IMR-90 (cell line): ENCODE measurements around the gene HSPA1A. TPM values are rescaled to one million over a fixed set of nuclear protein-coding genes. Genes with fewer than 3 reads are reported as not detected.

Experiments
- ATAC-seq: fragments of 200-7000 bp; cut with Tn5 transposase; 2 replicates; pipeline ENCODE4 v1.9.1; 2020; ENCODE audit warnings: low read depth, mild to moderate bottlenecking, moderate library complexity
- BruUV-seq: library from RNA; stranded (reverse); fragments of 400-500 nt; replicated peaks from 2 replicates; lab custom pipeline; 2021; lab: Mats Ljungman, UMichigan
- CTCF ChIA-PET: fragments of 300-600 bp; formaldehyde crosslinking; extraction: SDS; loops from one replicate; lab custom pipeline; 2021; ENCODE audit warnings: antibody characterized with exemption; lab: Yijun Ruan, JAX
- POLR2A ChIA-PET: fragments of 300-600 bp; sonication (Branson Sonifier 250); formaldehyde crosslinking; loops from one replicate; lab custom pipeline; 2022; ENCODE audit warnings: antibody characterized with exemption; ENCODE audit not compliant: unreplicated experiment; lab: Charles Lee
- DNase-seq: peaks from one replicate; pipeline ENCODE4 v3.0.0; 2013
- H2AFZ ChIP-seq: replicated peaks from 2 replicates; pipeline ENCODE3; 2013; ENCODE audit warnings: low read length, mild to moderate bottlenecking; ENCODE audit not compliant: poor library complexity
- H2AK5ac ChIP-seq: 2 replicates; pipeline ENCODE4 v1.6.1; 2013; ENCODE audit warnings: low read depth, low read length, inconsistent platforms
- H2AK9ac ChIP-seq: replicated peaks from 2 replicates; pipeline ENCODE3; 2013; ENCODE audit warnings: mild to moderate bottlenecking, low read depth, low read length, moderate library complexity; ENCODE audit not compliant: poor library complexity
- H2BK120ac ChIP-seq: 2 replicates; pipeline ENCODE4 v1.6.1; 2013; ENCODE audit warnings: low read depth, low read length, inconsistent platforms
- H2BK15ac ChIP-seq: 3 replicates; pipeline ENCODE4 v1.6.1; 2013; ENCODE audit warnings: low read depth, low read length, inconsistent platforms
- H2BK20ac ChIP-seq: 2 replicates; pipeline ENCODE4 v1.6.1; 2013; ENCODE audit warnings: low read depth, mild to moderate bottlenecking, inconsistent platforms, low read length, moderate library complexity
- H2BK5ac ChIP-seq: 2 replicates; pipeline ENCODE4 v1.6.1; 2013; ENCODE audit warnings: mild to moderate bottlenecking, low read depth, low read length, inconsistent platforms; ENCODE audit not compliant: poor library complexity, severe bottlenecking
- H3K14ac ChIP-seq: replicated peaks from 2 replicates; pipeline ENCODE4 v1.6.1; 2013; ENCODE audit warnings: low read depth, low read length, inconsistent platforms
- H3K18ac ChIP-seq: 2 replicates; pipeline ENCODE4 v1.6.1; 2013; ENCODE audit warnings: low read depth, low read length, control low read depth
- H3K23ac ChIP-seq: 2 replicates; pipeline ENCODE4 v1.6.1; 2013; ENCODE audit warnings: low read depth, low read length, inconsistent platforms
- H3K27ac ChIP-seq: 2 replicates; pipeline ENCODE4 v1.5.1; 2013; ENCODE audit warnings: mild to moderate bottlenecking, control low read depth, low read length; ENCODE audit not compliant: insufficient read depth
- H3K27me3 ChIP-seq: 2 replicates; pipeline ENCODE4 v1.6.1; 2013; ENCODE audit warnings: low read length; ENCODE audit not compliant: control insufficient read depth, insufficient read depth
- H3K36me3 ChIP-seq: 2 replicates; pipeline ENCODE4 v1.6.1; 2013; ENCODE audit warnings: low read length, mixed read lengths; ENCODE audit not compliant: control insufficient read depth, insufficient read depth
- H3K4ac ChIP-seq: 2 replicates; pipeline ENCODE4 v1.6.1; 2013; ENCODE audit warnings: low read depth, low read length, inconsistent platforms
- H3K4me1 ChIP-seq: 2 replicates; pipeline ENCODE4 v1.6.1; 2013; ENCODE audit warnings: low read length, mixed read lengths; ENCODE audit not compliant: control insufficient read depth, insufficient read depth
- H3K4me2 ChIP-seq: 2 replicates; pipeline ENCODE4 v1.6.1; 2013; ENCODE audit warnings: low read depth, mild to moderate bottlenecking, control low read depth, low read length, moderate library complexity
- H3K4me3 ChIP-seq: 2 replicates; pipeline ENCODE4 v1.5.1; 2013; ENCODE audit warnings: low read depth, mild to moderate bottlenecking, control low read depth, low read length, moderate library complexity; ENCODE audit not compliant: insufficient read depth
- H3K56ac ChIP-seq: 2 replicates; pipeline ENCODE4 v1.6.1; 2013; ENCODE audit warnings: low read length, inconsistent platforms; ENCODE audit not compliant: insufficient read depth; ENCODE audit errors: extremely low read depth
- H3K79me1 ChIP-seq, 2 experiments: 2 replicates each; pipeline ENCODE4 v1.6.1; 2013; ENCODE audit warnings: low read length in 2 of 2, inconsistent platforms in 1 of 2, low read depth in 1 of 2
- H3K9ac ChIP-seq: 2 replicates; pipeline ENCODE4 v1.6.1; 2013; ENCODE audit warnings: low read depth, low read length, control low read depth
- H3K9me1 ChIP-seq: 2 replicates; pipeline ENCODE4 v1.6.1; 2013; ENCODE audit warnings: low read length, inconsistent platforms; ENCODE audit not compliant: insufficient read depth
- H3K9me3 ChIP-seq: 2 replicates; pipeline ENCODE4 v1.6.1; 2013; ENCODE audit warnings: low read length; ENCODE audit not compliant: control insufficient read depth, insufficient read depth
- H4K20me1 ChIP-seq: 2 replicates; pipeline ENCODE4 v1.6.1; 2013; ENCODE audit warnings: low read length, inconsistent platforms; ENCODE audit not compliant: insufficient read depth
- H4K5ac ChIP-seq: 2 replicates; pipeline ENCODE4 v1.6.1; 2013; ENCODE audit warnings: mild to moderate bottlenecking, low read depth, low read length, control low read depth
- H4K8ac ChIP-seq, 2 experiments: 2 replicates each; pipeline ENCODE4 v1.6.1; 2013; ENCODE audit warnings: low read depth in 2 of 2, low read length in 2 of 2, control low read depth in 1 of 2, inconsistent platforms in 1 of 2
- H4K91ac ChIP-seq: 2 replicates; pipeline ENCODE4 v1.6.1; 2013; ENCODE audit warnings: low read depth, low read length, inconsistent platforms; ENCODE audit not compliant: insufficient read depth
- BHLHE40 ChIP-seq: fragments of 150-350 bp; IDR thresholded peaks from 2 replicates; pipeline ENCODE4 v1.6.1; 2016; ENCODE audit warnings: mild to moderate bottlenecking, low read depth, low read length
- CEBPB ChIP-seq: IDR thresholded peaks from 2 replicates; pipeline ENCODE4 v1.6.1; 2012; ENCODE audit warnings: low read depth, low read length, improper control_type of control experiment
- MAZ ChIP-seq: IDR thresholded peaks from 2 replicates; pipeline ENCODE4 v1.6.1; 2012; ENCODE audit warnings: low read depth, mild to moderate bottlenecking, low read length, improper control_type of control experiment, moderate library complexity, borderline replicate concordance
- RFX5 ChIP-seq: IDR thresholded peaks from 2 replicates; pipeline ENCODE4 v1.8.0; 2012; ENCODE audit warnings: low read depth, mild to moderate bottlenecking, low read length, moderate library complexity
- WGBS, 2 experiments: methylation state at CpG; one replicate each; pipeline versions ENCODE4 v1.1.5 to v1.1.7; 2013; ENCODE audit warnings: missing lambda C conversion rate in 2 of 2; ENCODE audit not compliant: insufficient read length in 1 of 2; ENCODE audit errors: extremely low coverage in 2 of 2; 5-methylcytosine and 5-hydroxymethylcytosine counted together
- dilution Hi-C: fragments of 300-500 bp; cut with HindIII; formaldehyde crosslinking; loops from one replicate; pipeline ENCODE4 v1.14.3; 2018; ENCODE audit warnings: low sequenced_read_pairs; ENCODE audit not compliant: unreplicated experiment
- in situ Hi-C: fragments of 300-500 bp; cut with MboI; formaldehyde crosslinking; loops from 3 replicates; pipeline ENCODE4 v1.14.3; 2019; ENCODE audit warnings: low sequenced_read_pairs, inconsistent platforms, mixed read lengths
- intact Hi-C: fragments of 100-400 bp; cut with micrococcal nuclease; formaldehyde crosslinking; loops from 2 replicates; pipeline ENCODE4 v1.10.0; 2022
- polyA plus RNA-seq, 3 experiments: library from polyadenylated mRNA; depleted of rRNA; stranded (reverse); fragments of >200 nt; gene quantifications; 2 replicates each; pipeline ENCODE4 v1.2.3, GENCODE V29; 2012; ENCODE audit warnings: low replicate concordance in 1 of 3
- total RNA-seq: library from RNA; depleted of rRNA; stranded (reverse); fragments of >200 nt; gene quantifications from 2 replicates; pipeline ENCODE4 v1.2.3, GENCODE V29; 2012

The HSPA1A gene
- total and polyA plus RNA-seq, 2 of the 4 experiments (the other 2 are of a cell fraction): 94.6 to 95.3 TPM

- Histone ChIP-seq H2BK5ac (no peak overlapping the region), H2AFZ (peak overlapping the region; percentile 72), H3K18ac (no peak overlapping the region), H3K4me2 (no peak overlapping the region), H3K4me3 (no peak overlapping the region), H3K27ac (no peak overlapping the region), H2AK5ac (no peak overlapping the region), H4K8ac (no peak overlapping the region), H3K36me3 (no peaks in the 10 kb centered on the region), H3K9me1 (peaks cover 9% of the 10 kb centered on the region), H4K20me1 (no peaks in the 10 kb centered on the region), H3K4me1 (peaks cover 4% of the 10 kb centered on the region), H2BK20ac (no peak overlapping the region), H3K4ac (no peak overlapping the region), H4K5ac (no peak overlapping the region), H3K9me3 (no peaks in the 10 kb centered on the region), H3K56ac (no peak overlapping the region), H2BK120ac (no peak overlapping the region), H3K27me3 (no peaks in the 10 kb centered on the region), H3K14ac (no peak overlapping the region), H4K91ac (no peak overlapping the region), H2AK9ac (peak overlapping the region; percentile 70), H3K9ac (no peak overlapping the region), H3K23ac (no peak overlapping the region), H2BK15ac (no peak overlapping the region), H3K79me1 (no peaks in the 10 kb centered on the region)
- intact Hi-C loops: no loop called here
- no TSS peak for BruUV-seq
- no peak for DNase-seq
- TF ChIP-seq RFX5 (no peak), CEBPB (no peak), MAZ (no peak), BHLHE40 (no peak)
- in situ Hi-C loops: no loop called here
- WGBS, 2 experiments: no CpG with 5 or more reads among the region's 6 CpGs
- ChIA-PET POLR2A (no interaction called here), CTCF (no interaction called here)
- dilution Hi-C loops: no loop called here
- ATAC-seq: no peak
Observed at GRCh38 chr6:31767096-31767645, 48.2 kb upstream of the HSPA1A start.
